Choroid plexus epithelial cell (primary cell): ENCODE data around the gene GLCE.
A peak's percentile ranks its signal among the peaks of the same experiment; 100 is the strongest.

Experiments
- DNase-seq: peaks from one replicate; pipeline ENCODE4 v3.0.0-alpha.2; 2010; ENCODE audit warnings: low read depth
- H3K4me3 ChIP-seq: 2 replicates; pipeline ENCODE4 v1.5.1; 2011; ENCODE audit warnings: low read depth, mild to moderate bottlenecking, control low read depth, low read length, moderate library complexity
- CTCF ChIP-seq: conservative IDR thresholded peaks from 2 replicates; pipeline ENCODE4 v1.5.1; 2011; ENCODE audit warnings: low read depth, mild to moderate bottlenecking, control low read depth, inconsistent platforms, low read length, moderate library complexity

GLCE gene

GRCh38 chr15:69145694-69146492 is 14.5 kb upstream of the GLCE start:
- TF ChIP-seq CTCF, result no peak
- H3K4me3 ChIP-seq, result no peak overlapping the region
- DNase-seq, result peak; percentile 28

GRCh38 chr15:69146724-69147435 is 13.6 kb upstream of the GLCE start:
- no peak overlapping the region for H3K4me3 ChIP-seq
- TF ChIP-seq CTCF, result no peak
- no peak for DNase-seq

- H3K4me3 ChIP-seq, result no peak overlapping the region
- no peak for DNase-seq
- no peak for TF ChIP-seq CTCF
Measured at GRCh38 chr15:69148465-69148864, 12.0 kb upstream of the GLCE start.

- TF ChIP-seq CTCF, result no peak
- no peak for DNase-seq
Measured at GRCh38 chr15:69149163-69149562, 11.3 kb upstream of the GLCE start.

GRCh38 chr15:69149803-69150202 is 10.6 kb upstream of the GLCE start:
- H3K4me3 ChIP-seq, result no peak overlapping the region
- no peak for DNase-seq
- no peak for TF ChIP-seq CTCF

More at GRCh38 chr15:69149163-69149562, 11.3 kb upstream of the GLCE start:
- no peak overlapping the region for H3K4me3 ChIP-seq

- no peak for DNase-seq
- no peak overlapping the region for H3K4me3 ChIP-seq
- no peak for TF ChIP-seq CTCF
Measured at GRCh38 chr15:69150336-69150735, 10.1 kb upstream of the GLCE start.
